GM21528 (cell line): ENCODE results near the gene C1orf167.

Source experiments
- ATAC-seq: cut with Tn5 transposase; IDR thresholded peaks from one replicate; pipeline ENCODE4 v1.9.1; 2021; ENCODE audit warnings: mild to moderate bottlenecking, moderate library complexity; ENCODE audit not compliant: unreplicated experiment, low FRiP score

C1orf167 gene

DNA sequence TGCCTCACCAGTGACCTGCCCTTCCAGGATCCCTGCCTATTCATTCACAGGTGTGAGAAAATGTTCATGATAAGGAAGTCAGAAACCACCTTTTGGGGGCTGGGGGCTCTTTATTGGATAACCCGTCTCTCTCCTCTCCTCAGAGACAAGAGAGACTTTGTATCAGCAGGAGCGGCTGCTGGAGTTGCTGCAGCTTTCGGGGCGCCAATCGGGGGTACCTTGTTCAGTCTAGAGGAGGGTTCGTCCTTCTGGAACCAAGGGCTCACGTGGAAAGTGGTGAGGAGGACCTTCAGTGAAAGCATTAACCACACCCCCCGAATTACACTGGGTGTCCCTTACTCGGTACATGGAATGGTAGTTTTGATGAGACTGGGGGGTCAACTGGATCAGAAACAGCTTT is 65.0 kb downstream of the C1orf167 start:
- ATAC-seq = no peak

- ATAC-seq = no peak
These were observed 66.5 kb downstream of the C1orf167 start for GRCh38 chr1:11828511-11828910.

DNA sequence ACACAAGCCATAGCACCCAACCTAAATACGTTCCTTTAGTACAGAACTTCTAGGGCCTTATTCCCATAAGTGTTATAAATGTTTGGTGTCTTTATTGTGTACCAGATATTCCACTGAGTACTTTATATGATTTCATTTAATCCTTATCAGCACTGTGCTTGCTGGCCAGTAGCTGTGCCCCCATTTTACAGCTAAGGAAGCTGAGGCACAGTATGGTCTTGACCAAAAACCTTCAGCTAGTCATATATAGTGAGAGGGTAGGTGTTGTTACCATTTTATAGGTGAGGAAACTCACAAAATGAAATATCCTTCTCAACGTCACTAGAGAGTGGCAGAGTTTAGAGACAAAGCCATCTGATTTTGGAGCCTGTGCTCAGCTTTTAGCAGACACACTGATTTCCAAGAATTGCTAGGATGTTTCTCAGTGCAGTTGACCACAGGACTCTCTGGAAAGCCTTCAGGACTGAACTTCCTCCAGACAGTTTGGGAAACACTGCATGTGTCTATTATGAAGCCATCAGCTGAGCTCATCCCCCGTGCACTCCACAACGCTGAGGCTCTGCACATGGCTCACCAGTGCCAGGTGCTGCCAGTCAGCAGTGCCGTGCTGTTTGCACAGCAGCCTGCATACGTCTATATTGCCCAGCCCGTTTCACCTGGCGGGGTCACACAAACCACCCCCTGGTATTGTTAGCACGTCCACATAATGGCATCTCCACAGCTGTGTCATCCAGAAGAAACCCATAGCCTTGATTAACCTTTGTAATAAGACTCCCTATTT is 70.1 kb downstream of the C1orf167 start:
- no peak for ATAC-seq

GRCh38 chr1:11833497-11833896 is 71.5 kb downstream of the C1orf167 start:
- no peak for ATAC-seq

DNA sequence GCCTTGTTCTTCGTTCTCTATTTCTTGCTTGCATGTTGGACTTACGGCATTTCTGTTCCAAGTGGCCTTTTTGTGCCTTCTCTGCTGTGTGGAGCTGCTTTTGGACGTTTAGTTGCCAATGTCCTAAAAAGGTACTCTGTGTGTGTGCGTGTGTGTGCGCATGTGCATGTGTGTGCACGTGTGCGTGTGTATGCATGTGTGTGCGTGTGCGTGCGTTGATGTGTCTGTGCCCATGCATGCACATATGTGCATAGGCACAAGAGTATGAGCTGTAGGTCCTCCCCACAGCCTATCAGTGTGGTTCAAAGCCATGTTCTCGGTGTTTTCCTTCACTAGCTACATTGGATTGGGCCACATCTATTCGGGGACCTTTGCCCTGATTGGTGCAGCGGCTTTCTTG is 71.9 kb downstream of the C1orf167 start:
- ATAC-seq = no peak

- ATAC-seq = no peak
These were observed 73.6 kb downstream of the C1orf167 start for GRCh38 chr1:11835441-11836225.

DNA sequence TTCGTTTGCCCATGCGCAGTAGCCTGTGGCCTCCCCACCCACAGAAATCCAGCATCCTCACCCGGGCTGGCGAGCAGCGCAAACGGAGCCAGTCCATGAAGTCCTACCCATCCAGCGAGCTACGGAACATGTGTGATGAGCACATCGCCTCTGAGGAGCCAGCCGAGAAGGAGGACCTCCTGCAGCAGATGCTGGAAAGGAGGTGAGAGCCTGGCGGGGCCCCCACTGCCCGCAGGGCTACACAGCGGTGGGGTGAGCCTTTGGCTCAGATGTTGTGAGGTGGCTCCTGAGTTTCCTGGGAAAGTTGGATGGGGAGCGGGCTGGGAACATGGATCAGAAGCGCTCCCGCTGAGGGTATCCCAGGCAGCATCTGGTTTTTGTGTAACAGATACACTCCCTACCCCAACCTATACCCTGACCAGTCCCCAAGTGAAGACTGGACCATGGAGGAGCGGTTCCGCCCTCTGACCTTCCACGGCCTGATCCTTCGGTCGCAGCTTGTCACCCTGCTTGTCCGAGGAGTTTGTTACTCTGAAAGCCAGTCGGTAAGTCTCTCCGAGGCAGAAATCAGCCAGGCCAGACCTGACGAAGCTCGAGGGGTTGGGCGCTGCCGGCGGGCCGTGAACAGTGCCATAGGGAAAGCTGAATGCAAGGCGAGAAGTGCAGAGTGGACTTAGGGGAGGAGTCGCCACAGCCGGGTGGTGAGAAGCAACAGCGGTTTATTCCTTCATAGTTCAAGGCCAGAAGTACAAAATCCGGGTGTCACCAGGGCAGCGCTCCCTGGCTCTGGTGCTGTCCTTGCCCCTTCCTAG is 75.2 kb downstream of the C1orf167 start:
- ATAC-seq = no peak

DNA sequence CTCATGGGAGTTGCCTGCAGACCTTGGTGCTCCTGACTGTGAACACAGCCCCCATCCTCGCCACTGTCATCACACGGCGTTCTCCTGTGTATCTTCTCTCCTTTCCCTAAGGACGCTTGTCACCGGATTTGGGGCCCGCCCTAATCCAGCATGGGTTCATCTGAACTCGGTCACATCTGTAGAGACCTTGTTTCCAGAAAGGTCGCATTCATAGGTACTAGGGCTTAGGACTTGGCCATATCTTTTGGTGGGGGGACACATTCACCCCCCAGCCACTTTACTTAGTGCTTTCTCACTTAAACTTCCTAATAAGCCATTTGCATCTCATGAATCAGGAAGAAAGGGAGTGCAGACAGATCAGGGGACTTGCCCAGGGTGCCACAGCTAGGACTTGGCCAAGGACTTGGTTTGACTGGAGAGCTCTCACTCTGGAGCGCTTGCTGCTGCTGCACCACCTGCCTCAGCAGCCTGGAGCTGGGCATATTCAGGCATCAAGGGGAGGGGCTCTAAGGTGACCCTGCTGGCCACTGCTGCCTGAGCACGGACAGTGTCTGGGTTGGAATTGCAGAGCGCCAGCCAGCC is 75.9 kb downstream of the C1orf167 start:
- no peak for ATAC-seq

DNA sequence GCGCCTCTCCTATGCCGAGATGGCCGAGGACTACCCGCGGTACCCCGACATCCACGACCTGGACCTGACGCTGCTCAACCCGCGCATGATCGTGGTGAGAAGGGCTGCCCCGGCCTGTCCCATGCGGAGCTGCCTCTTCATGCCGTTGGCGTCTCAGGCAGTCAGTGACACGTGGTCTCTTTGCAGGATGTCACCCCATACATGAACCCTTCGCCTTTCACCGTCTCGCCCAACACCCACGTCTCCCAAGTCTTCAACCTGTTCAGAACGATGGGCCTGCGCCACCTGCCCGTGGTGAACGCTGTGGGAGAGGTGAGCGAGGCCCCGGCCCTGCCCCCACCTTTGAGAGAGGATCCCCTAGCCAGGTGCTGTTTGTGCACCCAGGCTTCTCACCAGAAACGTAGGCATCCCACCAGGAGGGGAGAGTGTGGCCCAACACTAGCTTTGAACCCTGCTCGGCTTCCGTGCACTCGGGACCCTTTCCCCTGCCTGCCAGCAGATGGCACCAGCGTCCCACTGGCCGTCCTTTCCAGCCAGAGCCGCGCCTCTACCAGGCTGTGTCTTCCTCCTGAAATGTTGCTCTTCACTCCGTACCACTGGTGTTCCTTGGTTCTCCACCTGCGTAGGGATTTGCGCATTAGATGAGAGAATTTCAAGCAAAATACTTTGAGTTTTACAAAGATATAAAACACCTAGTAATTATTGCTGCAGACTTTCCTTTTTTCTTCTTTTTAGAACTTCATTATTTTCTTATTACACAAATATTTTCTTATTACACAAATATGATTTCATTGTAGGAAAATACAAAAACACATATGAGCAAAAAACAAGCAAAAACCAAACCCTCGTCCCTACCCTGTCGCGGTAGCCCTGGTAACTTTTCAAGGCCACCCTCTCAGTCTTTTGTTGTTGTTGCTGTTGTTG is 76.6 kb downstream of the C1orf167 start:
- ATAC-seq = no peak
